MM.1S (cell line): ENCODE measurements around the gene JPH4.

Experiments used
- DNase-seq: peaks from one replicate; pipeline ENCODE4 v3.0.0-alpha.2; 2015
- H2AFZ ChIP-seq: fragments of 300-600 bp; sonication (generic); 2 replicates; pipeline ENCODE4 v1.6.0; 2016; ENCODE audit warnings: antibody characterized with exemption, low read length
- H3F3A ChIP-seq: fragments of 300-600 bp; sonication (generic); 2 replicates; pipeline ENCODE4 v1.6.1; 2016; ENCODE audit warnings: mild to moderate bottlenecking, antibody characterized with exemption, low read length, moderate library complexity, mixed read lengths; ENCODE audit not compliant: insufficient read depth
- H3K27ac ChIP-seq: fragments of 300-600 bp; sonication (generic); 2 replicates; pipeline ENCODE4 v1.5.1; 2016; ENCODE audit warnings: mild to moderate bottlenecking, low read length
- H3K27me3 ChIP-seq: fragments of 300-600 bp; sonication (generic); replicated peaks from 2 replicates; pipeline ENCODE4 v1.6.0; 2016; ENCODE audit warnings: low read length; ENCODE audit not compliant: insufficient read depth
- H3K36me3 ChIP-seq: fragments of 300-600 bp; sonication (generic); replicated peaks from 2 replicates; pipeline ENCODE4 v1.6.1; 2016; ENCODE audit warnings: mild to moderate bottlenecking, low read length, mixed read lengths; ENCODE audit not compliant: insufficient read depth
- H3K4me1 ChIP-seq: fragments of 300-600 bp; sonication (generic); 2 replicates; pipeline ENCODE4 v1.6.1; 2016; ENCODE audit warnings: low read length, mixed read lengths
- H3K4me2 ChIP-seq: fragments of 300-600 bp; sonication (generic); 2 replicates; pipeline ENCODE4 v1.6.0; 2016; ENCODE audit warnings: low read depth, low read length
- H3K4me3 ChIP-seq: fragments of 300-600 bp; sonication (generic); 2 replicates; pipeline ENCODE4 v1.5.1; 2016; ENCODE audit warnings: low read length, mixed read lengths
- H3K79me2 ChIP-seq: fragments of 300-600 bp; sonication (generic); 2 replicates; pipeline ENCODE4 v1.6.1; 2016; ENCODE audit warnings: mixed run types, low read length, mixed read lengths
- H3K9ac ChIP-seq: fragments of 300-600 bp; sonication (generic); 2 replicates; pipeline ENCODE4 v1.6.1; 2016; ENCODE audit warnings: low read length, mixed read lengths
- H3K9me2 ChIP-seq: fragments of 300-600 bp; sonication (generic); replicated peaks from 2 replicates; pipeline ENCODE4 v1.6.1; 2016; ENCODE audit warnings: mild to moderate bottlenecking, low read length, mixed read lengths; ENCODE audit not compliant: insufficient read depth
- H3K9me3 ChIP-seq: fragments of 300-600 bp; sonication (generic); replicated peaks from 2 replicates; pipeline ENCODE4 v1.6.1; 2016; ENCODE audit warnings: mild to moderate bottlenecking, low read length, mixed read lengths; ENCODE audit not compliant: insufficient read depth
- H4K20me1 ChIP-seq: fragments of 300-600 bp; sonication (generic); 2 replicates; pipeline ENCODE4 v1.6.1; 2016; ENCODE audit warnings: mild to moderate bottlenecking, low read length, moderate library complexity, mixed read lengths; ENCODE audit not compliant: insufficient read depth
- CTCF ChIP-seq: fragments of 300-600 bp; sonication (generic); IDR thresholded peaks from 2 replicates; pipeline ENCODE4 v1.5.1; 2016; ENCODE audit warnings: antibody characterized with exemption, low read length, mixed read lengths
- EZH2 ChIP-seq: fragments of 300-600 bp; sonication (generic); optimal IDR thresholded peaks from 2 replicates; pipeline ENCODE3; 2017; ENCODE audit warnings: low read depth, mild to moderate bottlenecking, antibody characterized with exemption, low read length, mixed read lengths
- EZH2phosphoT487 ChIP-seq: fragments of 300-600 bp; sonication (generic); IDR thresholded peaks from 2 replicates; pipeline ENCODE4 v1.6.1; 2018; ENCODE audit warnings: antibody characterized with exemption, low read length

JPH4 gene

DNA sequence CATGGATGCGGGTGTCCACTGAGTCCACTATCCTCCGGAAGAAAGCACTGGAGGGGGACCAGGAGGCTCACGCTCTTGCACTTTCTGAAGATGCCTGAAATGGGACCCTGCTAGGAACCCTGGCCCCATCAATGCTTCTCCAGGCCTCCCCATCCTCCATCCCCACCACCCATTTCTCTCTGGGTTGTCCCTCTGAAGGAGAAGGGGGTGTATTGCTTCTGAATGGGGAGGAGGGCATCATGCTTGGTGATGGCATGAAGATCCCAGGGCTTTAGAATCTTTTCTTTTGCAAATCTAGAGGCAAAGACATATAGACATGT lies 681 bp upstream of the JPH4 start:
- no peak for DNase-seq
- Histone ChIP-seq H3K4me3 (no peak overlapping the region), H3K9me2 (no peaks in the 10 kb centered on the region), H3K4me2 (no peak overlapping the region), H3K9ac (no peak overlapping the region), H4K20me1 (no peaks in the 10 kb centered on the region), H3K9me3 (no peaks in the 10 kb centered on the region), H2AFZ (no peak overlapping the region), H3K27ac (no peak overlapping the region), H3K79me2 (no peaks in the 10 kb centered on the region), H3K36me3 (no peaks in the 10 kb centered on the region), H3K27me3 (0 out of 2 replicates have a peak, but pooled peaks cover 8% of the 10 kb centered on the region), H3K4me1 (no peaks in the 10 kb centered on the region), H3F3A (no peaks in the 10 kb centered on the region)
- TF ChIP-seq EZH2phosphoT487 (no peak), EZH2 (no peak), CTCF (no peak)

DNA sequence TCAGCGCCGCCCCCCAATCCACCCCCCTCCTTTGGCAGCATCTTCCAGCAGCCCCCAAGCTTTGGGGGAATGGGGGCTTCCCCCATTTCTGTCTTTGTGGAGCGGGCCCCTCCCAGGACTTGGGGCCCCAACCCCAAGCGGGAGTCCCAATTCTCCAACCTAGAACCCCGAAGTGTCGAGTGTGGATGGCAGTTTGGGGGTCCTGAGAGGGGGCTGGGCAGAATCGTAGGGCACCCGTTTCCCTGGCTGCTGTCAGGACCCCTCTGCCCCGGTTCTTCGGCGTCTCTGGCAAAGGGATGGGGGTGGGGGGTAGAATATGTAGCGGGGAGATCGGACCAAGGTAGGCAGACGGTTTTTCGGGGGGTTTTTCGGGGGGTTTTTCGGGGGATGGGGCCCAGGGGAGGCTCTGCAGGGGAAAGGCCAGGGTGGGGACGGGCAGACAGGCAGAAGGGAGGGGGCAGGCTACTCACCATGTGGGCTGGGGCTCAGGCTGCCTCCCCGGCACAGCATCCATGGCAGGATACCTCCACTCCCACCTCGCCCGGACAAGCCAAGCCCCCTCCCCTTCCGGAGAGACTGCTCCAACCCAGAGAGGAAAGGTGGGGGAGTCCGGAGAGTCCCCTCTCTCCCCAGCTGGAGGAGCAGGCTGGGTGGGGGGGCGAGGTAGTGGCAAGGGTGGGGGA lies 739 bp downstream of the JPH4 start:
- H3K27me3 ChIP-seq, result 0 out of 2 replicates have a peak, but pooled peaks cover 8% of the 10 kb centered on the region
- no peaks in the 10 kb centered on the region for H3F3A ChIP-seq

DNA sequence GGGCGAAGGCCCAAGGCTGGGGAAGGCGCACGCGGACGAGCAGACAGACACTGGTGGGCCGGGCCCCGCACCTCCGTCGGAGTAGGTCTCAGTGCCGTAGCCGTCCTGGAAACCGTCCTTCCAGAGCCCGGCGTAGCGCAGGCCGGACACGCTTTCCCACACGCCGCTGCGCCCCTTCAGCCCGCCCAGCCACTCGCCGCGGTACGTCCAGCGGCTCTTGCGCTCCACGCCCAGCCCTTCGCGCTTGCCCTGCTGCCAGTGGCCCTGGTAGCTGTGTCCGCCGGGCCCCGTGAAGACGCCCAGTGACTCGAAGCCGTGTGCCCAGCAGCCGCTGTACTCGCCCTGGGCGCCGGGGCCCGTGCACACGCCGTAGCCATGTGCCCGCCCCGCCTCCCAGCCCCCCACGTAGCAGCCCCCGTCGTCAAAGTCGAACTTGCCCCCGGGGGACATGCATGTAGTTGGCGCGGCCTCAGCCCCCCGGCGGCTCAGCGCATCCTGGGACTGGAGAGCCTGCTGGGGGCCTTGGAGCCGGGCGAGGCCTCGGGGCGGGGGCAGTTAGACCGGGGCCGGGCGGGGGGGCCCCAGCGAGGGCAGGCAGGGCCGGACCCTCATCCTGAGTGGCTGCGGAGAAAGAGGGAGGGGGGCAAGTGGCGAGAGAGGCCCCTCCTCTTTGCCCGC lies 1.4 kb downstream of the JPH4 start:
- no peak overlapping the region for H3K4me3 ChIP-seq
- no peaks in the 10 kb centered on the region for H4K20me1 ChIP-seq
- no peak overlapping the region for H3K9ac ChIP-seq
- no peak overlapping the region for H2AFZ ChIP-seq
- H3K9me2 ChIP-seq, result no peaks in the 10 kb centered on the region
- no peak for DNase-seq
- no peak overlapping the region for H3K27ac ChIP-seq
- H3F3A ChIP-seq, result no peaks in the 10 kb centered on the region
- no peaks in the 10 kb centered on the region for H3K79me2 ChIP-seq
- H3K4me1 ChIP-seq, result no peaks in the 10 kb centered on the region
- no peak overlapping the region for H3K4me2 ChIP-seq
- no peaks in the 10 kb centered on the region for H3K36me3 ChIP-seq
- TF ChIP-seq EZH2phosphoT487, result no peak
- no peak for TF ChIP-seq EZH2
- TF ChIP-seq CTCF, result no peak
- 0 out of 2 replicates have a peak, but pooled peaks cover 8% of the 10 kb centered on the region for H3K27me3 ChIP-seq
- H3K9me3 ChIP-seq, result no peaks in the 10 kb centered on the region

More for the DNA sequence above, 739 bp downstream of the JPH4 start:
- no peak overlapping the region for H3K27ac ChIP-seq
- DNase-seq, result no peak
- H3K9me3 ChIP-seq, result no peaks in the 10 kb centered on the region
- no peaks in the 10 kb centered on the region for H3K9me2 ChIP-seq
- H3K4me1 ChIP-seq, result no peaks in the 10 kb centered on the region
- H2AFZ ChIP-seq, result no peak overlapping the region
- TF ChIP-seq EZH2phosphoT487 (no peak), CTCF (no peak), EZH2 (no peak)
- H3K79me2 ChIP-seq, result no peaks in the 10 kb centered on the region
- no peak overlapping the region for H3K4me2 ChIP-seq
- no peaks in the 10 kb centered on the region for H3K36me3 ChIP-seq
- no peak overlapping the region for H3K4me3 ChIP-seq
- H3K9ac ChIP-seq, result no peak overlapping the region
- H4K20me1 ChIP-seq, result no peaks in the 10 kb centered on the region
